Fibroblast of skin of abdomen (primary cell): ENCODE measurements around the gene PLXNA1.

Experiments used
- DNase-seq: peaks from one replicate; pipeline ENCODE4 v3.0.0-alpha.2; 2013

The PLXNA1 gene

GRCh38 chr3:127003175-127003555, 20.2 kb downstream of the PLXNA1 start:
- no peak for DNase-seq

GRCh38 chr3:127003601-127004280, 20.8 kb downstream of the PLXNA1 start:
- DNase-seq = no peak

GRCh38 chr3:127004641-127005397, 21.9 kb downstream of the PLXNA1 start:
- no peak for DNase-seq

- DNase-seq = no peak
Measured at GRCh38 chr3:127005864-127006500, 23.1 kb downstream of the PLXNA1 start.

- no peak for DNase-seq
Measured at GRCh38 chr3:127006781-127007436, 24.0 kb downstream of the PLXNA1 start.

- DNase-seq = no peak
Measured at GRCh38 chr3:127008236-127008635, 25.3 kb downstream of the PLXNA1 start.

GRCh38 chr3:127009531-127009930, 26.6 kb downstream of the PLXNA1 start:
- DNase-seq = no peak

- DNase-seq = peak; percentile 86
Measured at GRCh38 chr3:127011270-127011992, 28.5 kb downstream of the PLXNA1 start.

- DNase-seq = peak; percentile 12
Measured at GRCh38 chr3:127012091-127012490, 29.2 kb downstream of the PLXNA1 start.

GRCh38 chr3:127013181-127013580, 30.3 kb downstream of the PLXNA1 start:
- DNase-seq = no peak

GRCh38 chr3:127013758-127014535, 31.0 kb downstream of the PLXNA1 start:
- no peak for DNase-seq

- no peak for DNase-seq
Measured at GRCh38 chr3:127014536-127015281, 31.8 kb downstream of the PLXNA1 start.

GRCh38 chr3:127015282-127016042, 32.5 kb downstream of the PLXNA1 start:
- DNase-seq = no peak

GRCh38 chr3:127016043-127016343, 33.1 kb downstream of the PLXNA1 start:
- no peak for DNase-seq

GRCh38 chr3:127016461-127016860, 33.5 kb downstream of the PLXNA1 start:
- DNase-seq = no peak

- no peak for DNase-seq
Measured at GRCh38 chr3:127017229-127017628, 34.3 kb downstream of the PLXNA1 start.

- no peak for DNase-seq
Measured at GRCh38 chr3:127017781-127018180, 34.9 kb downstream of the PLXNA1 start.

GRCh38 chr3:127018306-127018828, 35.5 kb downstream of the PLXNA1 start:
- DNase-seq = no peak

- DNase-seq = peak; percentile 42
Measured at GRCh38 chr3:127019449-127019848, 36.5 kb downstream of the PLXNA1 start.

- DNase-seq = no peak
Measured at GRCh38 chr3:127020543-127020942, 37.6 kb downstream of the PLXNA1 start.
